HG02943 (cell line): Measurements from ENCODE around the gene LRMDA.

Experiments
- ATAC-seq: cut with Tn5 transposase; IDR thresholded peaks from one replicate; pipeline ENCODE4 v1.9.1; 2021; ENCODE audit warnings: mild to moderate bottlenecking, low read depth, moderate library complexity; ENCODE audit not compliant: unreplicated experiment

The LRMDA gene

GRCh38 chr10:75565286-75566251 lies 134.1 kb downstream of the LRMDA start:
- no peak for ATAC-seq

- ATAC-seq = no peak
These were observed 137.2 kb downstream of the LRMDA start for GRCh38 chr10:75568450-75569130.

- ATAC-seq = no peak
These were observed 138.1 kb downstream of the LRMDA start for GRCh38 chr10:75569506-75569905.

GRCh38 chr10:75572478-75572877 lies 141.1 kb downstream of the LRMDA start:
- ATAC-seq = no peak

- no peak for ATAC-seq
These were observed 144.5 kb downstream of the LRMDA start for GRCh38 chr10:75575940-75576339.

GRCh38 chr10:75582102-75582501 lies 150.7 kb downstream of the LRMDA start:
- ATAC-seq = no peak

GRCh38 chr10:75585294-75585693 lies 153.9 kb downstream of the LRMDA start:
- no peak for ATAC-seq

GRCh38 chr10:75586814-75587213 lies 155.4 kb downstream of the LRMDA start:
- ATAC-seq = no peak

GRCh38 chr10:75588031-75588430 lies 156.6 kb downstream of the LRMDA start:
- ATAC-seq = no peak

- no peak for ATAC-seq
These were observed 158.7 kb downstream of the LRMDA start for GRCh38 chr10:75589895-75590654.

GRCh38 chr10:75592151-75592787 lies 160.8 kb downstream of the LRMDA start:
- no peak for ATAC-seq

- no peak for ATAC-seq
These were observed 161.6 kb downstream of the LRMDA start for GRCh38 chr10:75592791-75593643.

GRCh38 chr10:75593692-75594556 lies 162.5 kb downstream of the LRMDA start:
- ATAC-seq = no peak

GRCh38 chr10:75596930-75597620 lies 165.7 kb downstream of the LRMDA start:
- ATAC-seq = no peak

- no peak for ATAC-seq
These were observed 166.5 kb downstream of the LRMDA start for GRCh38 chr10:75597773-75598440.

GRCh38 chr10:75598998-75599397 lies 167.6 kb downstream of the LRMDA start:
- no peak for ATAC-seq

GRCh38 chr10:75599875-75600648 lies 168.6 kb downstream of the LRMDA start:
- ATAC-seq = no peak
